GM12878 (cell line): Measurements from ENCODE around the gene MAPT. TPM values are rescaled to one million over a fixed set of nuclear protein-coding genes. Genes with fewer than 3 reads are reported as not detected.

Experiments
- ATAC-seq: fragments of 200-7000 bp; cut with Tn5 transposase; 3 replicates; pipeline ENCODE4 v1.9.1; 2020; ENCODE audit warnings: mild to moderate bottlenecking, moderate library complexity
- BruUV-seq: library from RNA; stranded (reverse); fragments of 400-500 nt; replicated peaks from 2 replicates; lab custom pipeline; 2021; lab: Mats Ljungman, UMichigan
- CTCF ChIA-PET: fragments of 300-600 bp; sonication (Branson Sonifier 250); formaldehyde crosslinking; extraction: SDS; loops from one replicate; lab custom pipeline; 2021; ENCODE audit warnings: inconsistent platforms; lab: Yijun Ruan, JAX
- POLR2A ChIA-PET: fragments of 350-600 bp; formaldehyde crosslinking; extraction: SDS; loops from one replicate; lab custom pipeline; 2021; ENCODE audit warnings: inconsistent platforms; lab: Charles Lee
- RAD21 ChIA-PET: fragments of 300-600 bp; sonication (Branson Sonifier 250); formaldehyde crosslinking; loops from one replicate; lab custom pipeline; 2023; ENCODE audit warnings: antibody characterized with exemption; ENCODE audit not compliant: unreplicated experiment; lab: Charles Lee
- SMC1A ChIA-PET: fragments of 300-600 bp; sonication (Branson Sonifier 250); formaldehyde crosslinking; loops from one replicate; lab custom pipeline; 2023; ENCODE audit not compliant: unreplicated experiment, uncharacterized antibody; lab: Charles Lee
- DNase-seq: peaks from one replicate; pipeline ENCODE4 v3.0.0-alpha.2; 2011; ENCODE audit warnings: low read depth, low spot score
- FAIRE-seq: peaks from 3 replicates; lab custom pipeline; 2011; peaks lifted over from hg19 to GRCh38; lab: Jason Lieb, UNC
- H2AFZ ChIP-seq: 2 replicates; pipeline ENCODE4 v1.6.0; 2011; ENCODE audit warnings: low read depth, low read length, control low read depth; ENCODE audit not compliant: control insufficient read depth
- H3K27ac ChIP-seq: 2 replicates; pipeline ENCODE4 v1.5.1; 2011; ENCODE audit warnings: control low read depth; ENCODE audit not compliant: control insufficient read depth, insufficient read depth
- H3K27me3 ChIP-seq, 2 experiments: replicated peaks in 1 of 2; 2 replicates each; pipeline versions ENCODE4 v1.6.0 to v1.6.1; 2011; ENCODE audit warnings: low read length in 1 of 2; ENCODE audit not compliant: control insufficient read depth in 2 of 2, insufficient read depth in 2 of 2
- H3K36me3 ChIP-seq, 2 experiments: 2 replicates each; pipeline ENCODE4 v1.5.1; 2011; ENCODE audit warnings: low read length in 1 of 2; ENCODE audit not compliant: control insufficient read depth in 2 of 2, insufficient read depth in 2 of 2
- H3K4me1 ChIP-seq: 2 replicates; pipeline ENCODE4 v1.6.1; 2011; ENCODE audit warnings: mild to moderate bottlenecking, low read length, moderate library complexity, mixed read lengths; ENCODE audit not compliant: control insufficient read depth, insufficient read depth
- H3K4me2 ChIP-seq: 2 replicates; pipeline ENCODE4 v1.6.0; 2011; ENCODE audit warnings: control low read depth; ENCODE audit not compliant: control insufficient read depth, insufficient read depth
- H3K4me3 ChIP-seq: fragments of 200-600 bp; sonication (generic); 2 replicates; pipeline ENCODE4 v1.5.1; 2016
- H3K79me2 ChIP-seq: 2 replicates; pipeline ENCODE4 v1.6.0; 2011; ENCODE audit warnings: low read length; ENCODE audit not compliant: control insufficient read depth, insufficient read depth
- H3K9ac ChIP-seq: 2 replicates; pipeline ENCODE4 v1.8.0; 2011; ENCODE audit warnings: low read length, control low read depth, mixed read lengths; ENCODE audit not compliant: control insufficient read depth, insufficient read depth
- H3K9me3 ChIP-seq: replicated peaks from 3 replicates; pipeline ENCODE4 v1.5.1; 2011; ENCODE audit warnings: mild to moderate bottlenecking, low read length; ENCODE audit not compliant: control insufficient read depth, insufficient read depth
- H4K20me1 ChIP-seq: 2 replicates; pipeline ENCODE4 v1.6.0; 2011; ENCODE audit not compliant: control insufficient read depth, insufficient read depth
- BCL11A ChIP-seq: IDR thresholded peaks from 2 replicates; pipeline ENCODE4 v1.6.1; 2011; ENCODE audit warnings: low read depth, low read length
- CHD2 ChIP-seq: IDR thresholded peaks from 2 replicates; pipeline ENCODE4 v1.6.1; 2011; ENCODE audit warnings: low read depth, low read length, improper control_type of control experiment, borderline replicate concordance
- IKZF1 ChIP-seq: fragments of 450-650 bp; conservative IDR thresholded peaks from 2 replicates; pipeline ENCODE4 v1.6.1; 2017; ENCODE audit warnings: antibody characterized with exemption, mild to moderate bottlenecking
- JUND ChIP-seq: IDR thresholded peaks from 2 replicates; pipeline ENCODE4 v1.6.1; 2012; ENCODE audit warnings: low read depth, mild to moderate bottlenecking, low read length, improper control_type of control experiment, moderate library complexity
- MAX ChIP-seq: IDR thresholded peaks from 2 replicates; pipeline ENCODE4 v1.6.1; 2012; ENCODE audit warnings: low read depth, low read length, improper control_type of control experiment
- PML ChIP-seq: IDR thresholded peaks from 2 replicates; pipeline ENCODE4 v1.6.1; 2012; ENCODE audit warnings: low read length, inconsistent platforms
- POLR2AphosphoS2 ChIP-seq: IDR thresholded peaks from 2 replicates; pipeline ENCODE4 v1.6.1; 2011; ENCODE audit warnings: low read depth, mild to moderate bottlenecking, low read length, improper control_type of control experiment, moderate library complexity
- SIX5 ChIP-seq: IDR thresholded peaks from 2 replicates; pipeline ENCODE4 v1.6.1; 2011; ENCODE audit warnings: mild to moderate bottlenecking, low read depth, low read length, moderate library complexity; ENCODE audit not compliant: severe bottlenecking
- WRNIP1 ChIP-seq: IDR thresholded peaks from 2 replicates; pipeline ENCODE4 v1.6.1; 2011; ENCODE audit warnings: low read depth, low read length, improper control_type of control experiment, borderline replicate concordance
- ZNF384 ChIP-seq: IDR thresholded peaks from 2 replicates; pipeline ENCODE4 v1.6.1; 2012; ENCODE audit warnings: low read depth, mild to moderate bottlenecking, low read length, improper control_type of control experiment, borderline replicate concordance
- WGBS: methylation state at CpG from one replicate; pipeline ENCODE4 v1.1.6; 2016; ENCODE audit warnings: low lambda C conversion rate; ENCODE audit not compliant: insufficient replicate concordance, insufficient coverage; ENCODE audit errors: missing lambda C conversion rate; 5-methylcytosine and 5-hydroxymethylcytosine counted together
- in situ Hi-C: fragments of 300-500 bp; cut with MboI; formaldehyde crosslinking; loops from 9 replicates; pipeline ENCODE4 v1.14.3; 2018; ENCODE audit warnings: mixed read lengths
- intact Hi-C: fragments of 100-400 bp; cut with micrococcal nuclease; formaldehyde crosslinking; loops from one replicate; pipeline ENCODE4 v1.14.2; 2022; ENCODE audit not compliant: unreplicated experiment
- polyA plus RNA-seq, 11 experiments: library from polyadenylated mRNA; depleted of rRNA in 4 of 11; unstranded in 6 of 11; stranded (reverse) in 5 of 11; fragments of >200 nt; fragmentation: Nextera tagmentation in 4 of 11; fragmentation: Illumina TruSeq in 1 of 11; extraction: Ambion mirVana in 4 of 11; extraction: Trizol in 1 of 11; gene quantifications; 1 replicate in 1 of 11; 2 replicates in 10 of 11; pipeline versions ENCODE4 v1.2.1 to v1.2.3, GENCODE V29; 2011 to 2016; ENCODE audit warnings: inconsistent platforms in 2 of 11, missing spikeins in 2 of 11, low read depth in 1 of 11
- total RNA-seq, 4 experiments: library from RNA; depleted of rRNA in 3 of 4; stranded (reverse); fragments of >200 nt in 3 of 4; fragmentation: Illumina TruSeq in 1 of 4; extraction: Trizol in 1 of 4; gene quantifications; 2 replicates each; pipeline versions ENCODE4 v1.2.1 to v1.2.3, GENCODE V29; 2013 to 2021

Gene MAPT
- total and polyA plus RNA-seq, 10 of the 15 experiments (the other 5 are each of a cell fraction or from before 2014, with no cell fraction given) = under 0.01 to 0.05 (median 0.03) TPM; not detected in 7

- intact Hi-C loops (no loop called here), in situ Hi-C loops (no loop called here)
- SMC1A ChIA-PET = no interaction called here
- DNase-seq (no peak), FAIRE-seq (no peak), ATAC-seq (no peak)
- no peaks in the 10 kb centered on the region for H3K79me2 ChIP-seq
- no peaks in the 10 kb centered on the region for H3K9me3 ChIP-seq
- no peak overlapping the region for H3K27ac ChIP-seq
- H3K4me2 ChIP-seq = no peak overlapping the region
- no peaks in the 10 kb centered on the region for H4K20me1 ChIP-seq
- CTCF ChIA-PET = interaction anchor here (0.9 kb wide), 1 partner anchor 8 kb away, joined by 3 read pairs; no protein-coding TSS in a partner anchor
- RAD21 ChIA-PET = no interaction called here
- no peak overlapping the region for H2AFZ ChIP-seq
- POLR2A ChIA-PET = no interaction called here
- peaks cover 15 to 23% of the 10 kb centered on the region in 2 experiments for H3K27me3 ChIP-seq
- no TSS peak for BruUV-seq
- H3K9ac ChIP-seq = no peak overlapping the region
- no peaks in the 10 kb centered on the region for H3K4me1 ChIP-seq
- TF ChIP-seq ZNF384 (no peak), WRNIP1 (no peak), PML (no peak), POLR2AphosphoS2 (no peak), BCL11A (no peak), IKZF1 (no peak), CHD2 (no peak), SIX5 (no peak), MAX (no peak), JUND (no peak)
- no peak overlapping the region for H3K4me3 ChIP-seq
- H3K36me3 ChIP-seq = no peaks in the 10 kb centered on the region
- WGBS = 34% methylated on average over 67 of the region's 67 CpGs
Observed at GRCh38 chr17:45896803-45897693, 2.7 kb downstream of the MAPT start.
